Transverse colon (tissue), 4 donors: ENCODE measurements around the gene RINT1.

Experiments
- EP300 ChIP-seq: sonication (generic); formaldehyde crosslinking; IDR thresholded peaks from one replicate; pipeline ENCODE4 v1.6.1; 2017; ENCODE audit warnings: antibody characterized with exemption, low read depth
- POLR2A ChIP-seq: fragments of 450-650 bp; IDR thresholded peaks from one replicate; pipeline ENCODE4 v1.6.1; 2016; ENCODE audit warnings: antibody characterized with exemption, mild to moderate bottlenecking, moderate library complexity
- POLR2AphosphoS5 ChIP-seq, 3 donors: sonication (generic); formaldehyde crosslinking; IDR thresholded peaks; one replicate each; pipeline ENCODE4 v1.6.1; 2016; ENCODE audit warnings: antibody characterized with exemption in 3 of 3
- TF ChIP-seq, protein P1 (sequence below), 5 experiments: fragments of 200-600 bp in 3 of 5; fragments of 450-650 bp in 2 of 5; sonication (generic) in 3 of 5; IDR thresholded peaks; 1 replicate in 2 of 5; 2 replicates in 3 of 5; pipeline ENCODE4 v1.5.1; 2016 to 2017; ENCODE audit warnings: antibody characterized with exemption in 5 of 5, inconsistent platforms in 3 of 5, mild to moderate bottlenecking in 2 of 5, moderate library complexity in 1 of 5

DNA sequence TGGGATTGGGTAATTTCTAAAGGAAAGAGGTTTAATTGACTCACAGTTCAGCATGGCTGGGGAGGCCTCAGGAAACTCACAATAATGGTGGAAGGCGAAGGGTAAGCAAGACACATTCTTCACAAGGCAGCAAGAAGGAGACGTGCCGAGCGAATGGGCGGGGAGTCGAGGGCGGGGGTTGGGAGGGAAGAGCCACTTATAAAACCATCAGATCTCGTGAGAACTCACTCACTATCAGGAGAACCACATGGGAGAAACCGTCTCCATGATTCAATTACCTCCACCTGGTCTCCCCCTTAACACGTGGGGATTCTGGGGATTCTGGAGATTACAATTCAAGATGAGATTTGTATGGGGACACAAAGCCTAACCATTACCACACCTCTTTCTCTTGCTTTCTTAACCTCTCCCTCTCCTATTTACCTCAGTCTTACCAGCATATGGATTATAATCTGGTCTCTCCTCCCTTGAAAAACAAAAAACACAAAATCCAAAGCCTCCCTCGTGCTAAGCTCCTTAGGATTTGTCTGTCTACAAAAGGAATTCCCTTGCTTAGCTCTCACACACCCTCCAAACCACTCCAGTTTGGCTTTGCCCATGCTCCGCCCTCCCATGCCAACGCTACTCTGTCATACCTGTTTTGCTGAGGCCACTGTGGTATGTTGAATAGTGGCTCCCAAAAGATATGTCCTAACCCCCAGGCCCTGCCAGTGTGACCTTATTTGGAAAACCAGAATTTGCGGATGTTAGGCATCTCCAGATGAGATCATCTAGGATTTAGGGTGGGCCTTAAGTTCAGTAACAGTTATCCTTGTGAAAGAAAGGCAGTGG lies 68.9 kb downstream of the RINT1 start:
- TF ChIP-seq, protein P1, sequence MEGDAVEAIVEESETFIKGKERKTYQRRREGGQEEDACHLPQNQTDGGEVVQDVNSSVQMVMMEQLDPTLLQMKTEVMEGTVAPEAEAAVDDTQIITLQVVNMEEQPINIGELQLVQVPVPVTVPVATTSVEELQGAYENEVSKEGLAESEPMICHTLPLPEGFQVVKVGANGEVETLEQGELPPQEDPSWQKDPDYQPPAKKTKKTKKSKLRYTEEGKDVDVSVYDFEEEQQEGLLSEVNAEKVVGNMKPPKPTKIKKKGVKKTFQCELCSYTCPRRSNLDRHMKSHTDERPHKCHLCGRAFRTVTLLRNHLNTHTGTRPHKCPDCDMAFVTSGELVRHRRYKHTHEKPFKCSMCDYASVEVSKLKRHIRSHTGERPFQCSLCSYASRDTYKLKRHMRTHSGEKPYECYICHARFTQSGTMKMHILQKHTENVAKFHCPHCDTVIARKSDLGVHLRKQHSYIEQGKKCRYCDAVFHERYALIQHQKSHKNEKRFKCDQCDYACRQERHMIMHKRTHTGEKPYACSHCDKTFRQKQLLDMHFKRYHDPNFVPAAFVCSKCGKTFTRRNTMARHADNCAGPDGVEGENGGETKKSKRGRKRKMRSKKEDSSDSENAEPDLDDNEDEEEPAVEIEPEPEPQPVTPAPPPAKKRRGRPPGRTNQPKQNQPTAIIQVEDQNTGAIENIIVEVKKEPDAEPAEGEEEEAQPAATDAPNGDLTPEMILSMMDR (IDR thresholded peaks at IDR 0.05), result no peak
- TF ChIP-seq POLR2AphosphoS5 (IDR thresholded peaks at IDR 0.05) (no peak), POLR2A (no peak), EP300 (no peak)
